Tracheal epithelial cell (primary cell): Measurements from ENCODE around the gene BAIAP2L1. TPM values are rescaled to one million over a fixed set of nuclear protein-coding genes. Genes with fewer than 3 reads are reported as not detected.

Experiments
- total RNA-seq: library from RNA; depleted of rRNA; stranded (reverse); fragments of >200 nt; gene quantifications from 2 replicates; pipeline ENCODE4 v1.2.1, GENCODE V29; 2014

Gene BAIAP2L1
- 21.9 and 25.6 TPM in 2 replicates for total RNA-seq

GRCh38 chr7:98400542-98401340 is at the start of gene BAIAP2L1:
Gene BAIAP2L1 (minus strand): TSS chr7:98401090. CDS start chr7:98400852, 238 bp downstream.

DNA sequence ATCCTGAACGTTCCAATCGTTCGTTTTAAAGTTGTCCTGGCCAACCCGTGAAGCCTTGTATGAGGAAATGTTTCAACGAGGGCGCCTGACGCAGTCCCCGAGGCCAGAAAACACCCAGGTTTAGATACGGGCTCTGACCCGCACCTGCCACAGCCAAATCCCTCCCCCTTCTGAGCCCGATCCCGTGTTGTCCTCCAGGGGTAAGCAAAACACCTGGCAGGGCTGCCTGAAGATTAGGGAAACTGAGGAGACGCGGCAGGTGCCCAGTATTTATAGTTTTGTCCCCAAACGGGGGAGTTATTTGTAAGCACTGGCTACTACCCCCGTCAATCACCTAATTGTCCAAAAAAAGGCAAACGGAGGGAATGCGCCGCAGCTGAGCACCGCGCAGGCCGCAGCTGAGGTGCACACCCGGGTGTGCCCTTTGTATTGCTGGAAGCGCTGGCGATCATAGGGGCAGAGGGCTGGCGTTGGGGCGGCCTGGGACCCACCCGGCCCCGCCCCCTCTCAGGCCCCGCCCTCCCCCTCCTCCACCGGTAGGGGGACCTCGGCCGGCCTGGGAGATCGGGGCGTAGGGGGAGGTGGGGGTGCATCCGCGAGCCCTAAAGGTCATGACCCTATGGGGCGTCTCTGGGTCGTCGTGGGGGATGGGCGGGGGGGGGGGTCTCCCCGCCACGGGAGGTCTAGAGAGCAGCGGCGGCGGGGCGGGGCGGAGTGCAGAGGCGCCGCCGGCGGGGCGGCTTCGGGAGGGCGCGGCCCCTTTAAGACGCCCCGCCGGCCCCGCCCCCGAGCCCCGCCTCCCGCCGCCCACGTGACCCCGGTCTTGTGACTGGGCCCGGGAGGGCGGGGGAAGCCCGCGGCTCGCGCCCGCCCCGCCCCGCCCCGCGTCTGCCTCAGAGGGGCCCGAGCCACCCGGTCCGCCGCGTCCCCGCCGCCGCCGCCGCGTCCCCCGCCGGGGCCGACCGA is 119.8 kb downstream of the BAIAP2L1 start, which contains the start of gene BRI3:
TSS of gene BRI3 (plus strand) at position 896 of the 966 bp plus-strand sequence. CDS start 110 bp downstream, outside the sequence.

DNA sequence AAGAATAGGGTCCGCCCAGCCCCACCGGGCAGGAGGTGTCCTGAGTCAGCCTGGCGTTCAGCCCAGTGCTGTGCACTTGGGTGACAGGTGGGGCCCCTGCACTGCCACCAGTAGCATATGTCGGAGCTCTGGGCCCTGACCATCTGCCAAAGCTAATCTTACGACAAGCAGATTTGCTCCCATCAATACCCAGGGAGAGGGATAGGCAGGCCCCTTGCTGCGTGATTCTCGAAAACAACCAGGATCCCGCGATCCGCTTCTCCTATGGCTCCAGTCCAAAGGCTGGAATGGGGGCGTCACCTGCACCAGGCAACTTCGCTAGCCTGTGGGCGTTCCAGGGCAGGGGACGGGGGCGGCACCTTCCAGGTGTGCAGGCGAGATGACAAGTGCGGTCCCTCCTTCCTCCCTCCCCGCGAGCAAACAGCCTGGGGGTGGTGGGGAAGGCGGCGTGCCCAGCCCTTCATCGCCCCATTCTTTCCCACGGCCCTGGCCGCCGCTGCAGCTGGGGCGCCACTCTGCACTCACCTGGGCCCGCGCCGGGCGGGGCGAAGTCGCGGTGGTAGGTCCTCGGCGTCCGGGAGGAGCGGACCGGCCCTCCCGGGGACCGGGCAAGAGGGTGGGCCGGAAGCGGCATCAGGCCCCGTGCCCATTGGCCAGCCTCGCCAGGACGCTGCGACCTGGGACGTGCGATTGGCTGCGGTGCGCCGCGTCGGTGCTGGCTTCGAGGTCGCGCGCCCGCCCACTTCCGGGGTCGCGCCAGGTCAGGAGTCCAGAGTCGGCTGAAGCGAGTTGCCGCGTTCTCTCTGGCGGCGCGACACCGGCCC is 149.1 kb downstream of the BAIAP2L1 start, which contains the start of gene TECPR1:
TSS of gene TECPR1 (minus strand) at position 632 of the 824 bp plus-strand sequence. CDS start 6,086 bp downstream, outside the sequence.

Other genes starting within 250 kb of the BAIAP2L1 start
- 0.85 and 3.4 TPM in 2 replicates for gene BHLHA15, start 189.7 kb downstream of the BAIAP2L1 start, total RNA-seq
- 6.4 and 17.1 TPM in 2 replicates for gene TECPR1, start 148.9 kb downstream of the BAIAP2L1 start, total RNA-seq
- gene BRI3, start 119.4 kb downstream of the BAIAP2L1 start, total RNA-seq: 24.8 and 36.9 TPM in 2 replicates
- gene NPTX2, start 216.2 kb upstream of the BAIAP2L1 start, total RNA-seq: under 0.01 TPM in 1 of 2 replicates, not detected in the other